Stimulated activated naive B cell treated with anti-CD40 and anti-IgM and Interleukin-4, amounts not matched to agents 10 μg/mL and 1 μg/mL and 100 μg/mL, for 72 hours (primary cell): ENCODE results near the gene SERPINE3.
A peak's percentile ranks its signal among the peaks of the same experiment; 100 is the strongest.

Experiments
- ATAC-seq, 2 donors: fragments of 150-1000 bp; cut with Tn5 transposase; replicated peaks; 2 replicates each; pipeline ENCODE4 v1.10.0; 2021; ENCODE audit warnings: moderate library complexity in 1 of 2
- DNase-seq: peaks from one replicate; pipeline ENCODE4 v3.0.0; 2021
- H3K27ac Mint-ChIP-seq: one replicate; pipeline ENCODE4 v1.8.0; 2022; ENCODE audit warnings: mild to moderate bottlenecking, mixed read lengths
- H3K27me3 Mint-ChIP-seq, 2 donors: one replicate each; pipeline ENCODE4 v1.8.0; 2022; ENCODE audit warnings: mixed read lengths in 2 of 2
- H3K36me3 Mint-ChIP-seq, 2 donors: one replicate each; pipeline ENCODE4 v1.8.0; 2022; ENCODE audit warnings: mixed read lengths in 2 of 2, mild to moderate bottlenecking in 1 of 2
- H3K4me1 Mint-ChIP-seq, 2 donors: one replicate each; pipeline ENCODE4 v1.8.0; 2022; ENCODE audit warnings: mixed read lengths in 2 of 2, mild to moderate bottlenecking in 1 of 2
- H3K4me3 Mint-ChIP-seq, 2 donors: one replicate each; pipeline ENCODE4 v1.8.0; 2022; ENCODE audit warnings: mild to moderate bottlenecking in 2 of 2, mixed read lengths in 2 of 2, moderate library complexity in 1 of 2
- H3K9me3 Mint-ChIP-seq, 2 donors: one replicate each; pipeline ENCODE4 v1.8.0; 2022; ENCODE audit warnings: mixed read lengths in 2 of 2, mild to moderate bottlenecking in 1 of 2

SERPINE3 gene

DNA sequence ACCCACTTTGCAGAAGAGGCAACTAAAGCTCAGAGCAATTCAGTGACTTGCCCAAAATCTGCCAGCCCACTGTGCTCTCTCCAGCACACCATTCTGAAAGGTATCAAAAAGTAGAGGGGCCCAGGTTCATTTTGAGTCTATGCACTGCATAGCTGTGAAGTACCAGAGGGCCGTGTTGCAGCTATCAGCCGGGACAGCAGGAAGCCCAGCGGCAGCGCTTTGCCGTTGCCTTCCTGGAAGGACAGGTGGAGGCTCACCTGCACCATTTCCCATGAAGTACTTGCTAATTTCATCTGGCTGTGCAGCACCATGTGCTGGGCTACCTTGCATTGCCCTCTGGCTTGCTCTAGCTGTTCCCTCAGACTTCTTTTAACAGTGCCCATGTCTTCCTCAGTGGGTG lies 2.7 kb upstream of the SERPINE3 start:
- H3K9me3 Mint-ChIP-seq: no peaks in the 10 kb centered on the region
- H3K4me1 Mint-ChIP-seq: peaks cover under 1 to 4% of the 10 kb centered on the region in 2 donors
- H3K36me3 Mint-ChIP-seq: no peaks in the 10 kb centered on the region
- H3K27me3 Mint-ChIP-seq: no peaks in the 10 kb centered on the region
- no peak for ATAC-seq
- H3K4me3 Mint-ChIP-seq: no peak overlapping the region
- no peak for DNase-seq
- H3K27ac Mint-ChIP-seq: no peak overlapping the region

DNA sequence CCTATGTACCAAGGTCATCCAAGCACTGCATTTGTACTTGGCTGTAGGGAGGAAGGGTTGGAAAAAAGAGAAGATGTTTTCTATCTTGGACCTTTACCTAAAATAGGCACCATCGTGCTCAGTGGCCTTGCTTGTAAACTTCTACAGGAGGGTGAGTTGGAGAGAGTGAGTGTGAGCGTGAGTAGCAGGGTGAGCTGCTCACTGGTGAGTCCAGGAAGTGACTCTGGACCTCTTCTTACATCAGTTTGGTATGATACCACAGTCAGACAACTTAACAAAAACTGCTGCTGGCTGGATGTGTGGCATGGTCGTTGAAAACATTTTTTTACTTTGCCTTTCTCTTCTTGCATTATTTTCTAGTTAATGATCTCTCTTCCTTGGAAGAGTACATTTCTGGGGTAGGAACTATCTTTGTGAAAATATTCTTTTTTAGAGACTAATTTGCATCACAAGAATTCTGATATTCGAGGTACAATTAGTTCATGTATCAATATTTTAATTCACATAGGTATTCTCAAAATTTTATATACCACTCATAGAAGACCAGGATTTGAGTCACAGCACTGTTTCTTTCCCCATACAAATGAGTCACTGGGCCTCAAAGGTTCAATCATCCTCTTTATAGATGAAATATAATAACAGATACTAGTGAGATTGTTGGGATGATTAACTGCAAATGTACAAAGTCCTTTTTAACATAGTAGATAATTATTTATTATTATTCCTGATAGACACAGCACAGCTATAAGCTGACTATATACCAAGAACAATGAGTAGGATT lies 651 bp downstream of the SERPINE3 start:
- no peak overlapping the region for H3K4me3 Mint-ChIP-seq
- peaks cover 3% of the 10 kb centered on the region in 2 donors for H3K36me3 Mint-ChIP-seq
- DNase-seq: no peak
- no peak for ATAC-seq
- H3K9me3 Mint-ChIP-seq: no peaks in the 10 kb centered on the region
- H3K4me1 Mint-ChIP-seq: no peaks in the 10 kb centered on the region
- H3K27me3 Mint-ChIP-seq: no peaks in the 10 kb centered on the region
- no peak overlapping the region for H3K27ac Mint-ChIP-seq

DNA sequence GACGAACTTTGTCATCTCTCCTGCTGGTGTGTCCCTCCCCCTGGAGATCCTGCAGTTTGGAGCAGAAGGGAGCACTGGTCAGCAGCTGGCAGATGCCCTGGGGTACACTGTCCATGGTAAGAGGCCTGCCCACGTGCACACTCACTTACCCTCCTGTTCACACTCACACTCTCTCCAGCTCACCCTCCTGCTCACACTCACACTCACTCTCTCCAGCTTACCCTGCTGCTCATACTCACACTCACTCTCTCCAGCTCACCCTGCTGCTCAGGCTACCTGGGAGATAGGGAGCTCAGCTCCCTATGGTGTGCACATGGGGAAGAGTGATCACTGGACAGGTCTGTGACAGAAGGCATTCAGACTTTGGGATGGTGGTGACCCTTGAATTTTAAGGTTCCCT lies 1.7 kb downstream of the SERPINE3 start:
- no peaks in the 10 kb centered on the region for H3K27me3 Mint-ChIP-seq
- H3K4me1 Mint-ChIP-seq: peaks cover 0 to under 1% of the 10 kb centered on the region in 2 donors
- H3K4me3 Mint-ChIP-seq: no peak overlapping the region
- no peaks in the 10 kb centered on the region for H3K9me3 Mint-ChIP-seq
- DNase-seq (no peak), ATAC-seq (no peak)
- peaks cover 3% of the 10 kb centered on the region in 2 donors for H3K36me3 Mint-ChIP-seq
- no peak overlapping the region for H3K27ac Mint-ChIP-seq

DNA sequence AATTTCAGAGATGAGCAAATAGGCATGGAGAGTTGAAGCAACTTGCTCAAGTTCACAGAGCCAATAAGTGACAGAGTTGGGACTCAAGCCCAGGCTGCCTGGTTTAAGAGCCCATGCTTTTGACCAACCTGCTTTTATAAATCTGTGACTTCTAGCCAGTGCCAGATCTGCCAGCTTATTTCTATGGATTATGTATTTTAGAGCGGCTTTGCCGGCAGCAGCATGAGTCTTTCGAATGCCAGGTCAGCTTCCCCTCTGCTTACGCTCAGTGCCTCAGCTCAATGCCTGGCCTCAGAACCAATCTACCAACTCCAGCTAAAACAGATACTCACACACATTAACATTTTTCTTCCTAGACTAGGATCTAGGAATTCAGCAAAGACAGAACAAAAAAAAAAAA lies 2.3 kb downstream of the SERPINE3 start:
- Mint-ChIP-seq H3K36me3 (peaks cover 3% of the 10 kb centered on the region in 2 donors), H3K9me3 (no peaks in the 10 kb centered on the region), H3K4me1 (peaks cover 3 to 5% of the 10 kb centered on the region in 2 donors), H3K27me3 (no peaks in the 10 kb centered on the region), H3K27ac (no peak overlapping the region), H3K4me3 (no peak overlapping the region)
- ATAC-seq (no peak), DNase-seq (no peak)

DNA sequence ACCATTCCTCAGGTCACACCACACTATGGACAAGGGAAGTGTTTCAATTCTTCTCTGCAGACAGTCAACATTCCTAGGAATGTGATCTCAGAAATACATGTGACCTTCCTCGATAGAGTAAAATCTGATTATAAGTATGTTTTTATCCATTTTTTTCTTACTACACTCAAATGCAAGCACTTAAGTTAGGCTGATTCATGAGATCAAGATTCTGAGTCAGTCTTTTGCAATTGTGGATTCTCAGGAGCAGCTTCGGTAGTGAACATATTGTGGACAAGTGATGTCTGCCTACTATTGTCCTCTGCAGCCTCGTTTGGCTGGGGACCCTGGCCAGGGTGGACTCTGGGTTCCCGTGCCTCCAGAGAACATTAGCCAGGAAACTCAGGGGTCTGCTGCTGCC lies 3.2 kb downstream of the SERPINE3 start:
- no peak for DNase-seq
- H3K4me1 Mint-ChIP-seq: peaks cover 3 to 5% of the 10 kb centered on the region in 2 donors
- no peak overlapping the region for H3K4me3 Mint-ChIP-seq
- H3K36me3 Mint-ChIP-seq: peaks cover 3% of the 10 kb centered on the region in 2 donors
- no peak overlapping the region for H3K27ac Mint-ChIP-seq
- no peak for ATAC-seq
- no peaks in the 10 kb centered on the region for H3K9me3 Mint-ChIP-seq
- no peaks in the 10 kb centered on the region for H3K27me3 Mint-ChIP-seq

DNA sequence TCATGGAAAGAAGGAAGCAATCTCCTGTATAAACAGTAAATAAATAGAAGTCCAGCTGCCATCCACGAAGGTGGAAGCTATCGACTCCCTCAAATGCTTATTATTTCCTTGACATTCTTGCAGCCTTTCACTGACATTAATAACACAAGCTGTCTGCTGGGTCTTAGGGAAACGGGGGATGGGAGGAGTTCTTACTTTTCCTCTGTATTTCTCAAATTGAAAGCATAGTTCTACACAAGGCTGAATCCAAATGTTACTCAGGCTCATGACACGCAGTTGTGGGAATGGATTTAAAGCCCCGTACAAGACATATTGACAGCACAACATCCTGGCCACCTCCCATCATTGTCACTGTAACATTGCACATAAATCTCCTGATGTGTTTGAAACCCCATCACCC lies 4.0 kb downstream of the SERPINE3 start:
- H3K27me3 Mint-ChIP-seq: no peaks in the 10 kb centered on the region
- H3K9me3 Mint-ChIP-seq: no peaks in the 10 kb centered on the region
- no peak overlapping the region for H3K4me3 Mint-ChIP-seq
- peaks cover 3 to 5% of the 10 kb centered on the region in 2 donors for H3K4me1 Mint-ChIP-seq
- DNase-seq: no peak
- no peak for ATAC-seq
- H3K27ac Mint-ChIP-seq: no peak overlapping the region
- peaks cover 3% of the 10 kb centered on the region in 2 donors for H3K36me3 Mint-ChIP-seq

DNA sequence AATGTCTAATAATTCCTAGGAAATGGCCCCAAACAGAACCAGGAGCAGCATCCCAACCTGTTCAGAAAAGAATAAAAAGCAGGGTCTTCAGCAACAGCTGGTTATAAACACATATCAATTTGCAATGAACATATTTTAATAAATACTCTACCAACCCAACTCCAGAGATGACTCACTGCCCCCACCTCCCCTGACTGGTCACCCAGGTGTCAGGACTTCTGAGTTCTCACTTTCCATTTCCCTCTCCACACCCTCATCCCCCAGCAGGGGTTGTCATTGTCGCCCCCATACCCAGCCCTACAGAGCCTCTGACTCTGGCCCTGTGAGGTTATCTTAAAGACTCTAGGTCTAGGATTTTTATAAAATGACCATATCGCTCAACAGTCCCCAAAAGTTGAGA lies 6.9 kb downstream of the SERPINE3 start:
- DNase-seq (no peak), ATAC-seq (peak in 1 of 2 donors; percentile 42)
- Mint-ChIP-seq H3K27me3 (no peaks in the 10 kb centered on the region), H3K27ac (no peak overlapping the region), H3K4me3 (no peak overlapping the region), H3K4me1 (peaks cover 3 to 5% of the 10 kb centered on the region in 2 donors), H3K36me3 (peaks cover 3 to 6% of the 10 kb centered on the region in 2 donors), H3K9me3 (peaks cover 0 to 2% of the 10 kb centered on the region in 2 donors)

DNA sequence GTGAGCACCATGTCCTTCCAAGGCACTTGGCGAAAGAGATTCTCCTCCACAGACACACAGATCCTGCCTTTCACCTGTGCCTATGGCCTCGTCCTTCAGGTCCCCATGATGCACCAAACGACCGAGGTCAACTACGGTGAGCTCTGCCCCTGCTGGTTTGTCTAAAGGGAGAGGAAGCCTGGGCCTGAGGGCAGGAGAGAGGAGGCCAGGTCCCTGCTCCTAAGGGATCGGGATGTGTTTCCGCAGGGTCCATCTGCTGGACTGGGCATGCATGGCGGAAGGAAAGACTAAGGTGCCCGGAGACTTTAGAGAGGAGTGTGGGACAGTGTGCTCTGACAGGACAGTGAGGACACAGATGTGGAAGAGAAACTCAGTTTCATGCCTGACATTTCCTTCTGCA lies 7.6 kb downstream of the SERPINE3 start:
- H3K9me3 Mint-ChIP-seq: peaks cover 0 to 2% of the 10 kb centered on the region in 2 donors
- H3K27ac Mint-ChIP-seq: no peak overlapping the region
- DNase-seq (no peak), ATAC-seq (no peak)
- H3K27me3 Mint-ChIP-seq: no peaks in the 10 kb centered on the region
- peaks cover 3 to 5% of the 10 kb centered on the region in 2 donors for H3K4me1 Mint-ChIP-seq
- H3K36me3 Mint-ChIP-seq: peaks cover 3 to 8% of the 10 kb centered on the region in 2 donors
- H3K4me3 Mint-ChIP-seq: no peak overlapping the region

DNA sequence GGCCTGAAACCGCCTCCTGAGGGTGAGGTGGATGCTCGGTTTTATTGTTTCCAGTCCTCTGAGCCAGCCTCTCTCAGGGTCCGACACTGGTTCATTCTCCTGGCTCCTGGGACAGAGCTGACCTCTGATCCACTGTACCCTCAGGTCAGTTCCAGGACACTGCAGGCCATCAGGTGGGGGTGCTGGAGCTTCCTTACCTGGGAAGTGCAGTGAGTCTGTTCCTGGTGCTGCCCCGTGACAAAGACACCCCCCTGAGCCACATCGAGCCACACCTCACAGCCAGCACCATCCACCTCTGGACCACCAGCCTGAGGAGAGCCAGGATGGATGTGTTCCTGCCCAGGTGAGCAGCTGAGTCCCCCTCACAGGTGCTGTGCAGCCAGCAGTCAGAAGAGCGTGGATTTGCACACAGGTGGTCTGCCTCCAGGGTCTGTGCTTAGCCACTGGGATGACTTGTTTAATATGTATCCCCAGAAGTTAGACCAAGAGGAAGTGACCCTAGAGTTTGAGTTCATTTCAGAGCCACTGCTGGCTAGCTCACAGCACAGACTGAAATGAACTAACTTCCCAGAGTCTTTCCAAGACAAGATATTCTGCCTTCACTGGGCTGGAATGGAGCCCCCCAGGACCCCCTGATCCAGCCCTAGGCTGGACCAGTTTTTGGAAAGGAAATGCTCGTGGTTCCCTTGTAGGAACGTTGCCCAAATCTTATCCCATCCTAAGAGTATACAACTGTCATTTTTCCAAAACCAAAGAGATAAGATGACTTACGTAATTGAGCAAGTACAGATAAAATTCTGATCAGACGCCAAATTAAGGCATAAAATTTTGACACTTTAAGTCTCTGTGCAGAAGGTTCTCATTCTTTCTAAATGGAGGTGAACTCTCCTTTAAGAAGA lies 8.8 kb downstream of the SERPINE3 start:
- Mint-ChIP-seq H3K27ac (no peak overlapping the region), H3K4me1 (peaks cover 3 to 5% of the 10 kb centered on the region in 2 donors)
- ATAC-seq: no peak

DNA sequence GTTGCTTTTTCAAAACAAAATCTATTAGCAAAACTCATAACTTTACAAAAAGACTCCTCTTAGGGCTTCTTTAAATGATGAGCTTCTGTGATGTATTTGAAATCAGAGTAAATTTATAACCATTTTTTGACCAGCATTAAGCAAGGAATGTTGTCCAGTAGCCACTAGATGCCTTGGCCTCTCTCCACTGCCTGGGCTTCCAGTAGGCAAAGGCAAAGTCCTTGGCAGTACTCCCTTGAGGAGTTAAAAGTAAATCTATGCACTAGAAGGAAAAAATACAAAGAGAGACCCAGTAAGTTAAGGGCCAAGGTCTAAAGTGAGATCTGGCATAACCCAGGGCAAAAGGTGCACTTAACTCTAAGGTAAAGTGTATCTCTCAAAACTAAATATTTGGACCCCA lies 9.5 kb downstream of the SERPINE3 start:
- peaks cover 4% of the 10 kb centered on the region in 2 donors for H3K9me3 Mint-ChIP-seq
- no peaks in the 10 kb centered on the region for H3K27me3 Mint-ChIP-seq
- no peak for ATAC-seq
- DNase-seq: no peak
- H3K27ac Mint-ChIP-seq: peak overlapping the region; percentile 65
- peaks cover 3 to 5% of the 10 kb centered on the region in 2 donors for H3K4me1 Mint-ChIP-seq
- H3K36me3 Mint-ChIP-seq: peaks cover 7 to 12% of the 10 kb centered on the region in 2 donors
- H3K4me3 Mint-ChIP-seq: no peak overlapping the region

More for the DNA sequence above, 8.8 kb downstream of the SERPINE3 start:
- DNase-seq: no peak
- no peak overlapping the region for H3K4me3 Mint-ChIP-seq
- peaks cover 4% of the 10 kb centered on the region in 2 donors for H3K9me3 Mint-ChIP-seq
- peaks cover 7 to 14% of the 10 kb centered on the region in 2 donors for H3K36me3 Mint-ChIP-seq
- H3K27me3 Mint-ChIP-seq: no peaks in the 10 kb centered on the region

DNA sequence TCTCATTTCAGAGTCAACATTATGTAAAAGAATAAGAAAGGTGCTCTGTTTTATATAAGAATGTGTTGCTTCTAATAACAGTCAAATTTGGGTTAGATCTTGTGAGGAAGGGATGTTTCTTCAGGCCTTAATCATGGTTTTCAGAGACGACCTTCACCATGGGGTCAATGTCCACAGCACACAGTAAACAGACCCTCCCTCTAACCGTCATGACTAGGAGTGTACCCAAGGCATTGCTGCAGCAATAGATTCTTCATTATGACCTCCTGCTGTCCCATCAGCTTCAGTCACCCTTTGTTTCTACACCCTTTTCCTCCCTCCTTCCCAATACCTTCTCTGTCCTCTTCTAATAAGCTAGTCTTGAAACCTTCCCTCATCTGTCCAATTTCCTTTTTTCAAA lies 15.7 kb downstream of the SERPINE3 start:
- Mint-ChIP-seq H3K4me1 (peaks cover 0 to 2% of the 10 kb centered on the region in 2 donors), H3K27me3 (no peaks in the 10 kb centered on the region), H3K27ac (no peak overlapping the region), H3K36me3 (peaks cover 11 to 25% of the 10 kb centered on the region in 2 donors), H3K4me3 (no peak overlapping the region), H3K9me3 (peaks cover 4% of the 10 kb centered on the region in 2 donors)
- no peak for DNase-seq
- ATAC-seq: no peak

DNA sequence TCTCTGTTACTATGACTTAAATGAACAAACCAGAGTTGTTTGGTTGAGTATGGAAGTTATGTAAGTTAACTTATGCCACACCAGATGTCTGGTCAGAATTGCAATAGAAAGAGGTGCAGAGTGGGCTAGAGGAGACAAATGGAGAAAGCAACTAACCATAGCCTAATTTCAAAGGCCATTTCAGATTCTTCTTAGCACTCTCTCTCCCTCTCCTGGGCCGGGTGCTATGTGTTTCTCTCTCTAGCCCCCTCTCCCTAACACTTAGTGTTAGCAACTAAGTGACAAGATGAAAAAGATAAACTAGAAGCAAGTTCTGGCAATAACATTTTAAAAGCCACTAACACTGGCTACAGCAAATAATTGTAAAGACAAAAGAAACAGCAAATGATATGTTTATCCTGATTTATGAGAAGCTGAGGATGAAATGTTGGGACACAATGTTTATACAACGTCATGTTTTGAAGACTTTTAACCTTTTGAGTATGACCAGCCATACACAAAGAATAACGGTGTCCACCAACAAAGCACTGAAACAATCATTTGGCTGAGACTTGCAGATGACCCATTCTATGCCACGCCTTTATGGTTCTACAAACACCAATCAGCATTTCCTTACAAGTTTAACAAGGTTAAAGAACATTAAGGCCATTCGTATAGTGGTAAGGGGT lies 18.6 kb downstream of the SERPINE3 start:
- H3K27me3 Mint-ChIP-seq: no peaks in the 10 kb centered on the region
- peak overlapping the region; percentile 43 for H3K27ac Mint-ChIP-seq
- no peaks in the 10 kb centered on the region for H3K9me3 Mint-ChIP-seq
- peaks cover 0 to 2% of the 10 kb centered on the region in 2 donors for H3K4me1 Mint-ChIP-seq
- DNase-seq: no peak
- no peak for ATAC-seq
- H3K36me3 Mint-ChIP-seq: peaks cover 16 to 38% of the 10 kb centered on the region in 2 donors
- no peak overlapping the region for H3K4me3 Mint-ChIP-seq

DNA sequence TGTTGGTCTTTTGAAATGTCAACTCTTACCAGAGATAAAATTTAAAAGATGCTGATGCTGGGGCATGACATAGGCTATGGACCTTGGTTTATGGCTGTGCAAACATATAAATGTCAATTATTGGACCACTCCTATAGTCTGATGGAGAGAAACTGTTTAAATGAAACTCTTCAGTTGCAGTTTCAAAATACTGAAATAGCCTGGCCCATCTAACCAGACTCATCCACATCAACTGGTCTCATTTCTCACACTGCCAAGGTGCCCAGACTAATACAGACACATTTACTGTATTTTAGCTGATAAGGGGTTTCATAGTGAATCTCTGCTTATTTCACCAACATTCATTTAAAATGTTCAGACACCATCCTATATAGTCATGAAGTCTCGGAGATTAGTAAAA lies 19.9 kb downstream of the SERPINE3 start:
- H3K4me1 Mint-ChIP-seq: peaks cover 0 to 3% of the 10 kb centered on the region in 2 donors
- no peaks in the 10 kb centered on the region for H3K9me3 Mint-ChIP-seq
- no peak overlapping the region for H3K27ac Mint-ChIP-seq
- H3K4me3 Mint-ChIP-seq: no peak overlapping the region
- H3K27me3 Mint-ChIP-seq: no peaks in the 10 kb centered on the region
- ATAC-seq (no peak), DNase-seq (no peak)
- H3K36me3 Mint-ChIP-seq: peaks cover 20 to 47% of the 10 kb centered on the region in 2 donors

DNA sequence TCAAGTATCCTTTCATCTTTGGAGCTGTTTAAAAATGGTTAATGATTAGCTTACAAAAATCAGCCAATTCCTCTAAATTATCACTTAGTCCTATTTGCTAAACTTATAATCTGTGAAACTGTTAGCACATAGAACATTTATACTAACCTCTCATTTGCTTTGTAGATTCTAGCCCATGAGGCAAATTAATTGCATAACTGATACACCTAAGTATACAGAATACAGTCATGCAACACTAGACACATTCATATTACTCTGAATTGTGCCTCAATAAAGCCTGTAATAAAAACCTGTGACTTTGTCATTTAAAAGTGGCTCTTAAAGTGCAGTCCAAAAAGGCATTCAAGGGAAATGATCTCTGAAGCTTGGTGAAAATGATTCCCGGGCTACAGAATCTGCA lies 21.0 kb downstream of the SERPINE3 start:
- Mint-ChIP-seq H3K27me3 (no peaks in the 10 kb centered on the region), H3K36me3 (peaks cover 18 to 50% of the 10 kb centered on the region in 2 donors), H3K4me1 (peaks cover 0 to 4% of the 10 kb centered on the region in 2 donors), H3K27ac (no peak overlapping the region), H3K4me3 (no peak overlapping the region), H3K9me3 (no peaks in the 10 kb centered on the region)
- DNase-seq (no peak), ATAC-seq (no peak)
